Kidney (tissue), 14 donors: ENCODE results near the gene DPY19L1. TPM values are rescaled to one million over a fixed set of nuclear protein-coding genes. Genes with fewer than 3 reads are reported as not detected.

Experiments used
- DNase-seq, 5 donors: peaks; one replicate each; pipeline ENCODE4 v3.0.0-alpha.2; 2013 to 2020
- FAIRE-seq: peaks from 2 replicates; lab custom pipeline; 2012; peaks lifted over from hg19 to GRCh38; lab: Jason Lieb, UNC
- H3K27ac ChIP-seq, 2 donors: one replicate each; pipeline ENCODE4 v1.7.0; 2013; ENCODE audit warnings: low read depth in 2 of 2, low read length in 2 of 2, inconsistent platforms in 1 of 2
- H3K27me3 ChIP-seq: one replicate; pipeline ENCODE4 v1.7.1; 2013; ENCODE audit warnings: low read length, inconsistent platforms; ENCODE audit not compliant: control insufficient read depth, insufficient read depth
- H3K36me3 ChIP-seq, 3 donors: one replicate each; pipeline versions ENCODE4 v1.7.0 to v1.7.1; 2013; ENCODE audit warnings: low read length in 3 of 3, control low read depth in 1 of 3, inconsistent platforms in 1 of 3; ENCODE audit not compliant: insufficient read depth in 3 of 3, control insufficient read depth in 2 of 3
- H3K4me1 ChIP-seq, 3 donors: one replicate each; pipeline versions ENCODE4 v1.7.0 to v1.7.1; 2013; ENCODE audit warnings: low read length in 3 of 3, inconsistent platforms in 1 of 3, low read depth in 1 of 3; ENCODE audit not compliant: control insufficient read depth in 2 of 3, insufficient read depth in 2 of 3
- H3K4me3 ChIP-seq, 3 donors: one replicate each; pipeline versions ENCODE4 v1.7.0 to v1.8.1; 2013; ENCODE audit warnings: low read length in 3 of 3, control low read depth in 1 of 3, inconsistent platforms in 1 of 3
- H3K9ac ChIP-seq, 3 donors: one replicate each; pipeline versions ENCODE4 v1.7.0 to v1.7.1; 2013; ENCODE audit warnings: low read length in 3 of 3, control low read depth in 1 of 3, inconsistent platforms in 1 of 3
- H3K9me3 ChIP-seq, 3 donors: one replicate each; pipeline versions ENCODE4 v1.7.0 to v1.7.1; 2013; ENCODE audit warnings: low read length in 3 of 3, control low read depth in 1 of 3, inconsistent platforms in 1 of 3; ENCODE audit not compliant: control insufficient read depth in 2 of 3, insufficient read depth in 1 of 3
- intact Hi-C: fragments of 100-400 bp; cut with DNase I; formaldehyde crosslinking; loops from one replicate; pipeline ENCODE4 v1.11.1; 2022
- polyA plus RNA-seq: library from polyadenylated mRNA; stranded (reverse); fragments of 350-450 nt; fragmentation: Illumina TruSeq; extraction: RNeasy Lipid Tissue Mini Kit (QIAGEN cat#74804); gene quantifications from one replicate; pipeline ENCODE4 v1.2.3, GENCODE V29; 2014; ENCODE audit warnings: low read depth, low replicate concordance; ENCODE audit not compliant: insufficient read depth
- total RNA-seq: library from RNA; stranded (reverse); fragmentation: NEBNext Ultra II Directional; extraction: Animal tissue kit (Norgen Biotek cat#: 25700); gene quantifications from one replicate; pipeline ENCODE4 v1.2.1, GENCODE V29; 2021
- TF ChIP-seq, protein P1 (sequence below): IDR thresholded peaks from 3 replicates; pipeline ENCODE4 v1.5.1; 2012; ENCODE audit warnings: mild to moderate bottlenecking, moderate library complexity, borderline replicate concordance; ENCODE audit not compliant: insufficient read depth; ENCODE audit errors: extremely low read depth
- donor health status: control.
- donor health status: control.
- donor health status: control.
- donor health status: control.
- donor health status: control.
- donor health status: DM: yes; HTN: yes; CAD: no.
- donor health status: Normal renal cell carcinoma (clear cell type).

DPY19L1 gene
- total and polyA plus RNA-seq, 2 donors from 2014 or later, result 5.0 to 32.4 TPM

DNA sequence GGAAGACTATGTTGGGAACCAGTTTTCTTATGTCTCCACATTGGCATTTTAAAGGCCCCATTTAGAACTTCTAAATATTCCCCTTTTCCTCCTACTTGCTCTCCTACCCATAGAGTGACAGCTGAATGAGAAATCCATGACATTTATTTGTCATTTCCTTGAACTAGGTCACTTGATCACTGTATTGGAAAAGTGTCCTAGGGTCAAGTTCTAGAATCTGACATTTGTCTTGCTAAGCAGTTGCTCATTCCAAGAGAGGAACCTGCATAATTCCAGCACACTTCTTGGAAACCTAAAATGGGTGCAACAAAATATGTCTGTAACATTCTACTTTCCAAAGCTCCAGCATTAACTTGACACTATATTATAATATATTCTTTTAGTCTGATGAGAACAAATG, 3.6 kb upstream of the DPY19L1 start:
- no peak overlapping the region for H3K9ac ChIP-seq
- no peaks in the 10 kb centered on the region for H3K27me3 ChIP-seq
- DNase-seq, result no peak
- no peak for FAIRE-seq
- H3K27ac ChIP-seq, result no peak overlapping the region
- TF ChIP-seq, protein P1, sequence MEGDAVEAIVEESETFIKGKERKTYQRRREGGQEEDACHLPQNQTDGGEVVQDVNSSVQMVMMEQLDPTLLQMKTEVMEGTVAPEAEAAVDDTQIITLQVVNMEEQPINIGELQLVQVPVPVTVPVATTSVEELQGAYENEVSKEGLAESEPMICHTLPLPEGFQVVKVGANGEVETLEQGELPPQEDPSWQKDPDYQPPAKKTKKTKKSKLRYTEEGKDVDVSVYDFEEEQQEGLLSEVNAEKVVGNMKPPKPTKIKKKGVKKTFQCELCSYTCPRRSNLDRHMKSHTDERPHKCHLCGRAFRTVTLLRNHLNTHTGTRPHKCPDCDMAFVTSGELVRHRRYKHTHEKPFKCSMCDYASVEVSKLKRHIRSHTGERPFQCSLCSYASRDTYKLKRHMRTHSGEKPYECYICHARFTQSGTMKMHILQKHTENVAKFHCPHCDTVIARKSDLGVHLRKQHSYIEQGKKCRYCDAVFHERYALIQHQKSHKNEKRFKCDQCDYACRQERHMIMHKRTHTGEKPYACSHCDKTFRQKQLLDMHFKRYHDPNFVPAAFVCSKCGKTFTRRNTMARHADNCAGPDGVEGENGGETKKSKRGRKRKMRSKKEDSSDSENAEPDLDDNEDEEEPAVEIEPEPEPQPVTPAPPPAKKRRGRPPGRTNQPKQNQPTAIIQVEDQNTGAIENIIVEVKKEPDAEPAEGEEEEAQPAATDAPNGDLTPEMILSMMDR, result no peak
- H3K36me3 ChIP-seq, result no peaks in the 10 kb centered on the region
- peaks cover 0 to 5% (median 0%) of the 10 kb centered on the region in 3 donors for H3K4me1 ChIP-seq
- intact Hi-C loops, result no loop called here
- no peak overlapping the region for H3K4me3 ChIP-seq
- no peaks in the 10 kb centered on the region for H3K9me3 ChIP-seq

DNA sequence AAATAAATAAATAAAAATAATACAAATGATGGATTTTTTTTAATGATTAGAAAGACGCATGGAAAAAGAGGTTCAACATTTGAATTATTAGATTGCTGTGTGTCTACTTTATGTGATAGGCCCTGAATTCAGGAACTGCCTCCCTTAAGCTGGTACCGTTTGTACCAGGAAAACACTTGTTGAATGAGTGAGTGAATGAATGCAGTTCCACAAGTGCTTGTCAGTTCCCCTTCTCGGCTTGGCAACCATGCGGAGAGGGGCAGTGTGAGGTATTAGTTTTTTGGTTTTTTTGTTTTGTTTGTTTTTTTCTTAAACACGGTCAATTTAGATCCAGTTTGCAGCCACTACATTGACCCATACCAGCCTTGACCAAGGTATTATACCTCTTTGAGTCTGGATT, 2.1 kb upstream of the DPY19L1 start:
- Histone ChIP-seq H3K9ac (no peak overlapping the region), H3K4me1 (peaks cover 0 to 8% (median 2%) of the 10 kb centered on the region in 3 donors), H3K27me3 (no peaks in the 10 kb centered on the region), H3K9me3 (no peaks in the 10 kb centered on the region), H3K4me3 (no peak overlapping the region), H3K36me3 (no peaks in the 10 kb centered on the region), H3K27ac (no peak overlapping the region)
- TF ChIP-seq, protein P1, result no peak
- DNase-seq, result no peak
- no peak for FAIRE-seq
- intact Hi-C loops, result no loop called here

DNA sequence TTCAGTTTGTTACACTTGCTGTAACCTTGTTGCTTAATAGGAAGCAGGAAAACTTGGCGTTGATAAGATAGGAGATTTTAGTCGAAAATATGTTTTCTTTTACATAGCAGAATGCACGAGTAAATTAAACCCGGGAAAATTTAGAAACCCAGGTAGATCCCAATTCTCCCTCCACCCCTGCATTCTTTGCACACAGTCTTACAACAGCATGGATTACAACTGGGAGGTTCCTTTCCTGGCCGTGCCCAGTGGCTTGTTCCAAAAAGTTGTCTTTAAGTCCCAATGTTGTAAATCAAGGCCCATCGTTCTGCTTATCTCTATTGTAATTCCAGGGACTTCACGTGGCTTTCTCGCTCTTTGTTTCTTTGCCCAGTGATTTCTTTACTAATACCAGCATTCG, 1.1 kb upstream of the DPY19L1 start:
- Histone ChIP-seq H3K27ac (no peak overlapping the region), H3K4me1 (peaks cover 0 to 8% (median 2%) of the 10 kb centered on the region in 3 donors), H3K4me3 (peak overlapping the region; percentile 46 to 73 (median 65)), H3K36me3 (no peaks in the 10 kb centered on the region), H3K9ac (peak overlapping the region; percentile 3 to 62 (median 41)), H3K9me3 (no peaks in the 10 kb centered on the region), H3K27me3 (no peaks in the 10 kb centered on the region)
- intact Hi-C loops, result no loop called here
- DNase-seq (peak in 1 of 5 donors; percentile 43), FAIRE-seq (no peak)
- TF ChIP-seq, protein P1, result no peak
